T-helper 1 cell treated with Interleukin-12 subunit alpha and Interleukin-12 subunit beta and Interleukin-4 antibody, amounts not matched to agents 30 ng/mL and 1 ng/mL, for 36 hours (primary cell): Measurements from ENCODE around the gene CLEC4G. TPM values are rescaled to one million over a fixed set of nuclear protein-coding genes. Genes with fewer than 3 reads are reported as not detected.

Experiments
- total RNA-seq: library from RNA; stranded (reverse); gene quantifications from 2 replicates; pipeline ENCODE4 v1.2.3, GENCODE V29; 2022

Gene CLEC4G
- total RNA-seq, 1 donor from 2014 or later: not detected

Other genes starting within 250 kb of the CLEC4G start
- 0.42 and 0.98 TPM in 2 replicates for gene PEX11G, start 243.1 kb downstream of the CLEC4G start, total RNA-seq
- 5.3 and 5.9 TPM in 2 replicates for gene ZNF358, start 216.0 kb downstream of the CLEC4G start, total RNA-seq
- 15.8 and 18.4 TPM in 2 replicates for gene MCOLN1, start 209.5 kb downstream of the CLEC4G start, total RNA-seq
- 143 and 148 TPM in 2 replicates for gene PNPLA6, start 196.4 kb downstream of the CLEC4G start, total RNA-seq
- 0.34 and 0.39 TPM in 2 replicates for gene CAMSAP3, start 136.2 kb downstream of the CLEC4G start, total RNA-seq
- gene XAB2, start 102.6 kb downstream of the CLEC4G start, total RNA-seq: 46.1 and 47.0 TPM in 2 replicates
- 119 and 124 TPM in 2 replicates for gene PET100, start 102.3 kb downstream of the CLEC4G start, total RNA-seq
- gene PCP2, start 98.4 kb downstream of the CLEC4G start, total RNA-seq: 1.7 and 1.9 TPM in 2 replicates
- 148 and 152 TPM in 2 replicates for gene STXBP2, start 95.0 kb downstream of the CLEC4G start, total RNA-seq
- gene RETN, start 63.1 kb downstream of the CLEC4G start, total RNA-seq: not detected in 2 replicates
- gene MCEMP1, start 55.0 kb downstream of the CLEC4G start, total RNA-seq: not detected in 2 replicates
- 77.3 and 82.9 TPM in 2 replicates for gene TRAPPC5, start 51.3 kb downstream of the CLEC4G start, total RNA-seq
- gene FCER2, start 30.0 kb downstream of the CLEC4G start, total RNA-seq: not detected in 2 replicates
- not detected in 2 replicates for gene CD209, start 15.4 kb upstream of the CLEC4G start, total RNA-seq
- gene CLEC4M, start 31.1 kb upstream of the CLEC4G start, total RNA-seq: not detected in 2 replicates
- gene EVI5L, start 98.1 kb upstream of the CLEC4G start, total RNA-seq: 9.1 and 9.6 TPM in 2 replicates
- 0.22 and 0.34 TPM in 2 replicates for gene PRR36, start 142.3 kb upstream of the CLEC4G start, total RNA-seq
- not detected in 2 replicates for gene LRRC8E, start 156.4 kb upstream of the CLEC4G start, total RNA-seq
- 45.6 and 48.7 TPM in 2 replicates for gene MAP2K7, start 171.8 kb upstream of the CLEC4G start, total RNA-seq
- 4.6 TPM in 2 replicates for gene TGFBR3L, start 182.7 kb upstream of the CLEC4G start, total RNA-seq
- gene SNAPC2, start 188.2 kb upstream of the CLEC4G start, total RNA-seq: 22.5 and 28.5 TPM in 2 replicates
- gene CTXN1, start 194.0 kb upstream of the CLEC4G start, total RNA-seq: not detected in 2 replicates
- gene TIMM44, start 211.6 kb upstream of the CLEC4G start, total RNA-seq: 67.4 and 73.7 TPM in 2 replicates